ENCODE measurements around the gene TENT4A. TPM values are rescaled to one million over a fixed set of nuclear protein-coding genes. Genes with fewer than 3 reads are reported as not detected.

Gene TENT4A
- total RNA-seq, 1 experiment from 2014 or later, result 29.2 TPM

GRCh38 chr5:6755941-6756340 lies 42.7 kb downstream of the TENT4A start (continued):
- no peak for TF ChIP-seq IRF1 (CRISPR knock-in tag; IDR thresholded peaks at IDR 0.05)

DNA sequence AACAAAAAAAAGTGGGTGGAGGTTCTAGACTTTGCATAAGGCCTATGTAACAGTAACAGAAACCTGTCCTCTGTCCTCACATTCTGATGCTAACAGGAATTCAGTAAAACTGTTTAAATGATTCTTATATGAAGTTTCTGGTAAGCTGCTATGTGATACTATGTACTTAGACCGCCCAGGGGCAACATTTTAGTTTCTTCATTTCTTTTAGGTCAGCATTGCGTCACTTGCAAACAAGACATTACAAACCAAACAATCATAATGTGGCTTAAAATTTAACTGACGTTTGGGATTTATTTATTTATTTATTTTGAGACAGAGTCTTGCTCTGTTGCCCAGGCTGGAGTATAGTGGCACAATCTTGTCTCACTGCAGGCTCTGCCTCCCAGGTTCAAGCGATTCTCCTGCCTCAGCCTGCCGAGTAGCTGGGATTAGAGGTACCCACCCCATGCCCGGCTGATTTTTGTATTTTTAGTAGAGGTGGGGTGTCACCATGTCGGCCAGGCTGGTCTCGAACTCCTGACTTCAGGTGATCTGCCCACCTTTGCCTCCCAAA lies 44.3 kb downstream of the TENT4A start:
- ChIA-PET POLR2A (interaction anchor here (0.9 kb wide), 1 partner anchor 124 kb away, joined by 3 read pairs; the partner anchor contains the start of genes NSUN2 and SRD5A1), CTCF (interaction anchor here (0.7 to 1.2 kb wide), 3 partner anchors 9 to 323 kb away, joined by 3 read pairs; no protein-coding TSS in a partner anchor)
- DNase-seq (ENCODE audit: low spot score), result no peak
- no peak for ATAC-seq
- H3K4me3 Mint-ChIP-seq, result no peak overlapping the region
- peaks cover 48% of the 10 kb centered on the region for H3K36me3 Mint-ChIP-seq
- no peaks in the 10 kb centered on the region for H3K4me1 Mint-ChIP-seq
- H3K27ac Mint-ChIP-seq, result no peak overlapping the region
- H3K27me3 Mint-ChIP-seq (ENCODE audit: low read depth), result no peaks in the 10 kb centered on the region
- 0 out of 2 replicates have a peak, but pooled peaks cover 4% of the 10 kb centered on the region for H3K9me3 Mint-ChIP-seq
- TF ChIP-seq CBFB (CRISPR knock-in tag; IDR thresholded peaks at IDR 0.05; ENCODE audit: low read depth) (no peak), RELA (CRISPR knock-in tag; IDR thresholded peaks at IDR 0.05; ENCODE audit: borderline replicate concordance) (no peak), HMGXB4 (CRISPR knock-in tag; IDR thresholded peaks at IDR 0.05) (no peak)
- TF ChIP-seq, protein P1, sequence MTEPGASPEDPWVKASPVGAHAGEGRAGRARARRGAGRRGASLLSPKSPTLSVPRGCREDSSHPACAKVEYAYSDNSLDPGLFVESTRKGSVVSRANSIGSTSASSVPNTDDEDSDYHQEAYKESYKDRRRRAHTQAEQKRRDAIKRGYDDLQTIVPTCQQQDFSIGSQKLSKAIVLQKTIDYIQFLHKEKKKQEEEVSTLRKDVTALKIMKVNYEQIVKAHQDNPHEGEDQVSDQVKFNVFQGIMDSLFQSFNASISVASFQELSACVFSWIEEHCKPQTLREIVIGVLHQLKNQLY (CRISPR knock-in tag; IDR thresholded peaks at IDR 0.05), result no peak

DNA sequence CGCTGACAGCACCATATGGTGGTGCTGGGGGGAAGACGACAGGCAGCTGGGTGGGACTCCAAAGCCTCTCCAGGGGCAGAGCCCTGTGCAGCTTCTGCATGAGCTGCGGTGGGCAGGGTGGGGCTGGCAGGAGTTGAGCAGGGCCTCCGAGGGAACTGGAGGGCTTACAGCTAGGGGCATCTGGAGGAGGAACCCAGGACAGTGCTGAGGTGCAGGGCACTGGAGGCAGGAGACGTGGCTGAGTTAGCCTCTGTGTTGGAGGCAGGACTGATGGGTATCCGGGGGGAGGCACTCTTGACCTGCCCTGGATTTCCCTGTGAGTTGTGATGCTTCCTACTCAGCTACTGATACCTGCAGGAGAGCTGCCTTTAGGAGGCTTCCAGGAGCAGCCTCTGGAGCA lies 45.0 kb downstream of the TENT4A start:
- ChIA-PET POLR2A (interaction anchor here (0.9 kb wide), 1 partner anchor 125 kb away, joined by 3 read pairs; the partner anchor contains the start of genes NSUN2 and SRD5A1), CTCF (interaction anchor here (1.1 to 2.2 kb wide), 3 partner anchors 9 to 323 kb away, joined by 3 to 5 read pairs (median 3); no protein-coding TSS in a partner anchor)
- Mint-ChIP-seq H3K27me3 (ENCODE audit: low read depth) (no peaks in the 10 kb centered on the region), H3K4me1 (no peaks in the 10 kb centered on the region), H3K4me3 (no peak overlapping the region), H3K27ac (no peak overlapping the region), H3K36me3 (peaks cover 41% of the 10 kb centered on the region), H3K9me3 (0 out of 2 replicates have a peak, but pooled peaks cover 4% of the 10 kb centered on the region)
- no peak for DNase-seq (ENCODE audit: low spot score)
- TF ChIP-seq PRRX2 (CRISPR knock-in tag; IDR thresholded peaks at IDR 0.05) (no peak), AFF4 (CRISPR knock-in tag; IDR thresholded peaks at IDR 0.05; ENCODE audit: borderline replicate concordance) (no peak), ELF4 (CRISPR knock-in tag; IDR thresholded peaks at IDR 0.05; ENCODE audit: low read depth) (no peak), AR (CRISPR knock-in tag; IDR thresholded peaks at IDR 0.05) (no peak), ZNF425 (CRISPR knock-in tag; conservative IDR thresholded peaks at IDR 0.05) (no peak), GTF2I (CRISPR knock-in tag; conservative IDR thresholded peaks at IDR 0.05) (no peak), MXD4 (CRISPR knock-in tag; IDR thresholded peaks at IDR 0.05; ENCODE audit: borderline replicate concordance) (no peak)
- ATAC-seq, result no peak

Data from WTC11 (cell line).